ENCODE measurements around the gene OR4K2.
"Not testable (repeated sequence)": the region's sequence is repeated elsewhere in the genome, so short reads cannot be mapped to it uniquely, and the experiment has no call there.

Gene OR4K2

GRCh38 chr14:19874842-19875241 lies at the start of gene OR4K2:
Gene OR4K2, plus strand, starts transcription at chr14:19875142. Its CDS starts 1,126 bp downstream, at chr14:19876268.
- no peak for DNase-seq

GRCh38 chr14:19827626-19828244 lies 47.2 kb upstream of the OR4K2 start:
- DNase-seq = not testable (repeated sequence)

- DNase-seq = no peak
Measured at GRCh38 chr14:19828314-19828713, 46.6 kb upstream of the OR4K2 start.

GRCh38 chr14:19834203-19834848 lies 40.6 kb upstream of the OR4K2 start:
- not testable (repeated sequence) for DNase-seq

GRCh38 chr14:19838433-19838832 lies 36.5 kb upstream of the OR4K2 start:
- no peak for DNase-seq

- no peak for DNase-seq
Measured at GRCh38 chr14:19851365-19851764, 23.6 kb upstream of the OR4K2 start.

GRCh38 chr14:19866061-19866669 lies 8.8 kb upstream of the OR4K2 start:
- DNase-seq = not testable (repeated sequence)

GRCh38 chr14:19873178-19873577 lies 1.8 kb upstream of the OR4K2 start:
- DNase-seq = peak in 1 of 2 experiments; percentile 1

GRCh38 chr14:19878029-19878642 lies 3.2 kb downstream of the OR4K2 start:
- peak in 1 of 2 experiments; percentile 19 for DNase-seq

GRCh38 chr14:19895282-19895681 lies 20.3 kb downstream of the OR4K2 start:
- DNase-seq = no peak

GRCh38 chr14:19900999-19901398 lies 26.1 kb downstream of the OR4K2 start:
- DNase-seq = no peak

- DNase-seq = no peak
Measured at GRCh38 chr14:19902409-19902808, 27.5 kb downstream of the OR4K2 start.

GRCh38 chr14:19906665-19907064 lies 31.7 kb downstream of the OR4K2 start:
- no peak for DNase-seq

- no peak for DNase-seq
Measured at GRCh38 chr14:19911114-19911513, 36.2 kb downstream of the OR4K2 start.

GRCh38 chr14:19917243-19917642 lies 42.3 kb downstream of the OR4K2 start:
- DNase-seq = no peak

GRCh38 chr14:19917955-19918518 lies 43.1 kb downstream of the OR4K2 start:
- no peak for DNase-seq

GRCh38 chr14:19918553-19919264 lies 43.8 kb downstream of the OR4K2 start:
- no peak for DNase-seq

GRCh38 chr14:19920021-19920657 lies 45.2 kb downstream of the OR4K2 start, which contains the start of gene OR4K5:
Gene OR4K5, plus strand, starts transcription at chr14:19920607. Its CDS starts 0 bp downstream, at chr14:19920607.
- DNase-seq = no peak

- DNase-seq = no peak
Measured at GRCh38 chr14:19930617-19931016, 55.7 kb downstream of the OR4K2 start, which contains the start of gene OR4K1. Gene OR4K1, plus strand, starts transcription at chr14:19930917. Its CDS starts 4,750 bp downstream, at chr14:19935667.
